Activated T-helper 17 cell treated with anti-CD3 and anti-CD28 coated beads, Interleukin-2, amount 50 U/mL, for 72 hours (primary cell): ENCODE measurements around the gene METTL1. TPM values are rescaled to one million over a fixed set of nuclear protein-coding genes. Genes with fewer than 3 reads are reported as not detected.
"Not testable (repeated sequence)": the region's sequence is repeated elsewhere in the genome, so short reads cannot be mapped to it uniquely, and the experiment has no call there.

Experiments used
- ATAC-seq: fragments of 150-1000 bp; cut with Tn5 transposase; replicated peaks from 2 replicates; pipeline ENCODE4 v1.10.0; 2021; ENCODE audit warnings: mild to moderate bottlenecking, moderate library complexity
- H3K27ac Mint-ChIP-seq: one replicate; pipeline ENCODE4 v1.8.0; 2022; ENCODE audit warnings: mixed read lengths
- H3K27me3 Mint-ChIP-seq: one replicate; pipeline ENCODE4 v1.8.0; 2022; ENCODE audit warnings: mixed read lengths
- H3K36me3 Mint-ChIP-seq: one replicate; pipeline ENCODE4 v1.8.0; 2022; ENCODE audit warnings: low read depth, mild to moderate bottlenecking, mixed read lengths
- H3K4me1 Mint-ChIP-seq: one replicate; pipeline ENCODE4 v1.8.0; 2022; ENCODE audit warnings: mixed read lengths
- H3K4me3 Mint-ChIP-seq: one replicate; pipeline ENCODE4 v1.8.0; 2022; ENCODE audit warnings: mild to moderate bottlenecking, mixed read lengths
- H3K9me3 Mint-ChIP-seq: one replicate; pipeline ENCODE4 v1.8.0; 2022; ENCODE audit warnings: mixed read lengths
- total RNA-seq, 2 donors: library from RNA; stranded (reverse); gene quantifications; one replicate each; pipeline ENCODE4 v1.2.3, GENCODE V29; 2022

METTL1 gene
- total RNA-seq, 2 donors from 2014 or later: 19.0 to 39.5 TPM

DNA sequence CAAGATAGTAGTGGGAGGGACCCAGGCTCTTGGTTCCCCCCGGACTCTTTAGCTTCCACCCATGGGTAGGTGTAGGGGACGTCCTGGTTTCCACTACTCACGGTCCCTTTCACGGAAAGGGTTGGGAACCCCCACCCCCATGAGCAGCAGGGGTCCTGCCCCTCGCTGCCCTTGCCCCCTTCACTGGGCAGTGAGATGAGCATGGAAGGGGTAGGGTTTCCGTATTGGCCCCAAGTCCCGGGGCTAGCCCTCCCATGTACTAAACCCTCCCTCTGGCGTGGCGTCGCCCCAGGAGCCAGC, 46.1 kb downstream of the METTL1 start:
- H3K27ac Mint-ChIP-seq: peak overlapping the region; percentile 64
- no peak for ATAC-seq
- H3K9me3 Mint-ChIP-seq: no peaks in the 10 kb centered on the region

DNA sequence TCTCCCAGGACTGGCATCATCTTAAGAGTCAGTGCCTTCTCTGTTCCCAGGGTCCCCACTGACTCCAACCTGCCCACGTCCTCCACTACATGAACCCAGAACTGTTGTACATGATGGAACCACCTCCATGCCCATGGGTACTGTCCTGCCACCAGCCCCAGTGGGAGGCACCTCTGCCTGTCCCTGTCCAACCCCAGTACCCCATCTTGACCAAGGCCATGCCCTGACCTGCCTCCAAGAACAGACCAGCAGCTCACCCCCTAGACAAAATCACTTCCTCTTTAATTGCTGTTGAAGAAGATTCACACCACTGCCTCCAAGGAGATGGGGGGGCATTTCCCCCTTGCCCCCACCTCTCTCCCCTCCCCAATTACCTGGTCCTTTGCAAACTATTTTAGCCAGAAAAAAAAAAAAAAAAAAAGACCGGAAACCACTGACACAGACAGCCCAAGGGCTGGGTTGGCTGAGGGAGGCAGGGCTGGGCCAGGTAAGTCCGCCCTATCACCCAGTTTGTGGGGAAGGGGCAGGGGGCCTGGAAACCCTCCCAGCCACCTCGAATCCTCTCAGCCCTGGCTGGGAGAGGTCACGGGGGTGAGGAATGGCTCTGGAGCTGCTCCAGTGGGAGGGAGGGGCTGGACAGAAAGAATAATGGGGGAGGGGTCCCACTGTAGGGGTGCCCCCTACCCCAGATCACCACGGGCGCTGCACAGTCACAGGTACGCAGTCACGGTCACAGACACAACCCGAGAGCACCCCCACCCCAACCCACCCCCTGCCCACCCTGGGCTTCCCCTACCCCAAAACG, 46.8 kb downstream of the METTL1 start:
- Mint-ChIP-seq H3K27ac (peak overlapping the region; percentile 42), H3K27me3 (no peaks in the 10 kb centered on the region), H3K4me3 (no peak overlapping the region), H3K9me3 (no peaks in the 10 kb centered on the region), H3K4me1 (peaks cover 16% of the 10 kb centered on the region), H3K36me3 (peaks cover 67% of the 10 kb centered on the region)
- no peak for ATAC-seq

More for the DNA sequence above, 46.1 kb downstream of the METTL1 start:
- Mint-ChIP-seq H3K27me3 (no peaks in the 10 kb centered on the region), H3K4me1 (peaks cover 16% of the 10 kb centered on the region), H3K4me3 (peak overlapping the region; percentile 64), H3K36me3 (peaks cover 67% of the 10 kb centered on the region)

DNA sequence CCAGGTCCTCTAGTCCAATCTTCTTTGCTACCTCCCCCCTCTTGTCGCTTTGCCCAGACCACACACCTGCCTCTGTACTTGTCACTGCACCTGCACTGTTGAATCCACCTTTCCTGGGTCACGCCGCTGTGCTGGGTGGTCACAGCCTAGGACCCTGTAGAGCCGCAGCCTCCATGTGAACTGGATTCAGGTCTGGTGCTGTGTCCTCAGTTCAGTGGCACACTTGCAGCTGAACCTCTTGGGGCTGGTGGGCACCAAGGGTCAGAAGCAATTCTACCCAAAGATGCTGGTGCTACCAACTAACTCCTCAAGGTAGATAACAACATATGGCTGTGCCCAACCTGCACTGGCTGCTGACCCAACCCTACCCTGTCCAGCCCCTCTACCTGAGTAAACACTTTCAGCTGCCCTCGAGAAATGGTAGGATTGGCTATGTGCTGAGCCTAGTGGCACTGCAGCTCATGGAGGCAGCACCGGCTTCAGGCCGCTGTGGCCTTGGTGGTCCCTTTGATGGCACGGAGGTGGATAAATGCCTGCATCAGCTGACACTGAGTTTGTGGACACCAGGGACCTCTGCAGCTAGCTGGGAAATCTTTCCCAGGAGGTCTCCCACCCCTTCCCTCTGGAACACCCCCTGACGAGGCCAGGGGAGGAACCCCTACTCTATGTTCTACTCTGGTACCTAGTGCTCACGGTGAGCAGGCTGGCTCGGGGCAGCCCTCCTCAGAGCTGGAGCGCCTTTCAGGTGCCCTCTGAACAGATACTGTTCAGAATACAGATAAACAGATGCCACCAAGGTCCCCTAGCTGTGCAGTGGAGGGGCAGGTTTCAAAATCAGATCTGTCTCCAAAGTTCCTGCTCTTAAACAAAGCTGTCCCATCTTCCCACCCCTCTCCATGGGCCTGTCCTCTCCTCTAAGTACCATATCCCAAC, 47.6 kb downstream of the METTL1 start:
- Mint-ChIP-seq H3K9me3 (no peaks in the 10 kb centered on the region), H3K36me3 (peaks cover 67% of the 10 kb centered on the region), H3K4me1 (peaks cover 19% of the 10 kb centered on the region), H3K4me3 (no peak overlapping the region), H3K27ac (peak overlapping the region; percentile 43), H3K27me3 (no peaks in the 10 kb centered on the region)
- ATAC-seq: peak; percentile 8

DNA sequence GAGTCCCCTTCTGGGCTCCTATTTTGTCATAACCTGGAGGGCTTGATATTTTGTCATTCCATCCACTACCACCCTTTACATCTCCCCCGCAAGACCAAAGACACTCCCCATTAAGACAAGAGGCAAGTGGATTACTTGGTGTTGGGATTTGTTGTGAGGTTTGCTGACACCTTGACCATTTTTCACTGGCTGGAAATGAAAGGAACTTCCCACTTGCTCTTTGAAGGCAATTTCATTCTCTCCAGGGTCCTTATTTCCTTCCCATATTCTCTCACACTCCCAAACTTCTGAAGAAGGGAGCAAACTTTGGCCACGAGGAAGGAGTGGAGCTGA, 48.3 kb downstream of the METTL1 start:
- ATAC-seq: no peak
- H3K36me3 Mint-ChIP-seq: peaks cover 67% of the 10 kb centered on the region
- no peaks in the 10 kb centered on the region for H3K9me3 Mint-ChIP-seq
- H3K4me3 Mint-ChIP-seq: no peak overlapping the region
- peaks cover 21% of the 10 kb centered on the region for H3K4me1 Mint-ChIP-seq
- peak overlapping the region; percentile 43 for H3K27ac Mint-ChIP-seq
- no peaks in the 10 kb centered on the region for H3K27me3 Mint-ChIP-seq

DNA sequence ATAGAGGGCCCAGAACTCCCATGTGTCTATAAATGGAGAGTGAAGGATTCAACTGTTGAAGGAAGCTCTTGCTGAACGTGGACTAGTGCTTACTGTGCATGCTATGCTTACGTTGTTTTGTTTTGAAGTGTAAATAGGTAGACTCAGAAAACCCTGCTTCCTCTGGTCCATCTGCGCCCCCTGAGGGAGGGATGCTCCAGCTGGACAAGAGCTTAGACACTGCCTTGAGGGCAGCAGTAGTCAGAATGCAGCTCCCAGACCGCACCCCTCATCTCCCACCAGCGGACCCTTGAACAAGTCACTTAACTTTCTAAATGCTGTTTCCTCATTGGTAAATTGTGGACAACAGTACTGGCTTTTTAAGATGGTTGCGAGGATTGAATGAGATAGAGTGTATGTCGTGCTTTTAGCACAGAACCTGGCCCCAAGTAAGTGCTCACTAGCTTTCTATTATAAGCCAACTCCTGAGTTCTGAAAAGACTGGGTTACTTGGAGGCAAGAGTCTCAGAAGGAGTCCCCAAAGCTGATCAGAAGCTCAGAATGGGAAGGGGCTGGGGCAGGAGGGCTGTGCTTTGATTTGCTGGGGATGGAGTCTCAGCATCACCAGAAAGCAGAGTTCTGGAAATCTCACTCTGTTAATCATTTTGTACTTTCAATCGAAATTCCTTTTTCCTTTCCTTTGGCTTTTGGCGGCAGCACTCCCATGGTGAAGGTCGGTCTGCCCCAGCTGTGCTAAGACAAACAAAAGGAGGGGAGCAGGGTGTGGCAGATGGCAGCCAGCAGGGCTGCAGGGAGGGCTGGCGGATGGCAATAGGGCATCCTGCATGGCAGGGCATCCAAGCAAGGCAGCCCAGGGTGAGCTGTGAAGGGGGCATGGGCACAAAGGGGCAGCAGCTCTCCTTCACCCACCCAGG, 48.9 kb downstream of the METTL1 start:
- Mint-ChIP-seq H3K27ac (peak overlapping the region; percentile 43), H3K4me1 (peaks cover 19% of the 10 kb centered on the region), H3K36me3 (peaks cover 67% of the 10 kb centered on the region), H3K27me3 (no peaks in the 10 kb centered on the region), H3K9me3 (no peaks in the 10 kb centered on the region), H3K4me3 (no peak overlapping the region)
- ATAC-seq: peak; percentile 6

DNA sequence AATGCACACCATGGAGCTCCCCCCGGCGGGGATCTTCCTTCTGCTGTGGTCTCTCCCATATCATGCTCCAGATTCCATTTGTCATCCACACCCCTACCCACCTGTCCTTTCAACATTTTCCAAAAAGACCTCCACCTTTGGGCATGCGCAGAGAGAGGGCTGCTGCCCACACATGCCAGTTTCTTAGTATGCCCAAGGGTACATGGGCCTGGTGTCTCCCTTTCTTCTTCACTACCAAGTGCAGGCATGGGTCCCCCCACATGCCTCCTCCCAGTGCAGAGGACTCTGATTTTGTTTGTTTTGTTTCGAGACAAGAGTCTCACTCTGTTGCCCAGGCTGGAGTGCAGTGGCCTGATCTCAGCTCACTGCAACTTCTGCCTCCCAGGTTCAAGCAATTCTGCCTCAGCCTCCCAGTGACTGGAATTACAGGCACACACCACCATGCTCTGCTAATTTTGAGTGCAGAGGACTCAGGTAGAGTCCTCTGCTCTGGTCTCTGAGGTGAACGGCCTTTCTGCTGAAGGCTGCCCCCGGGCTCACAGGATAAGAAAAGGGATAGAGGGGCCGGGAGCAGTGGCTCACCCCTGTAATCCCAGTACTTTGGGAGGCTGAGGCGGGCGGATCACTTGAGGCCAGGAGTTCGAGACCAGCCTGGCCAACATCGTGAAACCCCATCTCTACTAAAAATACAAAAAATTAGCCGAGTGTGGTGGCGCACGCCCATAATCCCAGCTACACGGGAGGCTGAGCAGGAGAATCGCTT, 49.9 kb downstream of the METTL1 start:
- Mint-ChIP-seq H3K4me1 (peaks cover 21% of the 10 kb centered on the region), H3K27ac (peak overlapping the region; percentile 74), H3K36me3 (peaks cover 67% of the 10 kb centered on the region)
- H3K4me3 Mint-ChIP-seq, ATAC-seq, H3K9me3 Mint-ChIP-seq, H3K27me3 Mint-ChIP-seq: not testable (repeated sequence)

DNA sequence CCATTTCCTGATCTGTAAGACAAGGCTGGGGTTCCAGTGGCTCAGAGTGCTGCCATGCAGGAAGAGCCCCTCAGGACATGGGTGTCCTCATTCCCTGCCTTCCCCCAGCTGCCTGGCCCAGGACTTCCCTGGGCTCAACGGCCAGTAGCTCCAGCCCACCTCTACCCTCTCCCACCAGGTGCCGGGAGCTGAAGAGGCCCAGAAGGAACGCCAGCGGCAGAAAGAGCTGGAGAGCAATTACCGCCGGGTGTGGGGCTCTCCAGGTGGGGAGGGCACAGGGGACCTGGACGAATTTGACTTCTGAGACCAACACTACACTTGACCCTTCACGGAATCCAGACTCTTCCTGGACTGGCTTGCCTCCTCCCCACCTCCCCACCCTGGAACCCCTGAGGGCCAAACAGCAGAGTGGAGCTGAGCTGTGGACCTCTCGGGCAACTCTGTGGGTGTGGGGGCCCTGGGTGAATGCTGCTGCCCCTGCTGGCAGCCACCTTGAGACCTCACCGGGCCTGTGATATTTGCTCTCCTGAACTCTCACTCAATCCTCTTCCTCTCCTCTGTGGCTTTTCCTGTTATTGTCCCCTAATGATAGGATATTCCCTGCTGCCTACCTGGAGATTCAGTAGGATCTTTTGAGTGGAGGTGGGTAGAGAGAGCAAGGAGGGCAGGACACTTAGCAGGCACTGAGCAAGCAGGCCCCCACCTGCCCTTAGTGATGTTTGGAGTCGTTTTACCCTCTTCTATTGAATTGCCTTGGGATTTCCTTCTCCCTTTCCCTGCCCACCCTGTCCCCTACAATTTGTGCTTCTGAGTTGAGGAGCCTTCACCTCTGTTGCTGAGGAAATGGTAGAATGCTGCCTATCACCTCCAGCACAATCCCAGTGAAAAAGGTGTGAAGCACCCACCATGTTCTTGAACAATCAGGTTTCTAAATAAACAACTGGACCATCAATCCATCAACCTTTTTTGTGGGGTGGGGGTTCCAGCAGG, 51.0 kb downstream of the METTL1 start:
- Mint-ChIP-seq H3K4me1 (peaks cover 21% of the 10 kb centered on the region), H3K36me3 (peaks cover 72% of the 10 kb centered on the region), H3K27me3 (no peaks in the 10 kb centered on the region), H3K9me3 (no peaks in the 10 kb centered on the region), H3K27ac (peak overlapping the region; percentile 74), H3K4me3 (no peak overlapping the region)
- no peak for ATAC-seq

DNA sequence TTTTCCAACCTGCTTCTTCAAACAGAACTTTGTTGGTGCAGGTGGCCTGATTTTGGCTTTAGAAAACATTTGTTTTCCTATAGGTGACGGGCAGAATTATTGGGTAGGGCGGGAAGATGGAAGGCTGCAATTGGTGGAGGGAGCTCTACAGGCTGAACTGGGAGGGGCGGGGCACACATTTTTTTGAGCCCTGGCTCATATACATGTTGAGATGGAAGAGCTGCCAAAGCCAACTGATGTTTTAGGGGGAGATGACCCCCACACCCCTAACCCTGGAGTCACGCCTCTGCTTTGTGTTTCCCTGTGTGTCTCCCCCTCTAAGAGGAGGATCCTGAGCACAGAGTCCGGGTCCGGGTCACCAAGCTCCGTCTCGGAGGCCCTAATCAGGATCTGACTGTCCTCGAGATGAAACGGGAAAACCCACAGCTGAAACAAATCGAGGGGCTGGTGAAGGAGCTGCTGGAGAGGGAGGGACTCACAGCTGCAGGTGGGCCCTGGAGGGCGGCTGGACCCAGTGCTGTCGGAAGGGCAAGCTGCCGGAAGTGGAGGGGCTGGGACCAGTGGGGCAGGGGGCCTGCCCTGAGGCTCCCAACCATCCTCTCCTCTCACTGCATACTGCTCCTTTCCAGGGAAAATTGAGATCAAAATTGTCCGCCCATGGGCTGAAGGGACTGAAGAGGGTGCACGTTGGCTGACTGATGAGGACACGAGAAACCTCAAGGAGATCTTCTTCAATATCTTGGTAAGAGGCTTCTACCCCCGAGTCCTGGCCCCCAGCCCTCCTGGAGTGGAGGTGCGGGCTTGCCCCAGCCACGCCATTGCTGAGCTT, 51.9 kb downstream of the METTL1 start:
- no peak overlapping the region for H3K4me3 Mint-ChIP-seq
- no peaks in the 10 kb centered on the region for H3K27me3 Mint-ChIP-seq
- ATAC-seq: no peak
- H3K9me3 Mint-ChIP-seq: no peaks in the 10 kb centered on the region
- H3K4me1 Mint-ChIP-seq: peaks cover 20% of the 10 kb centered on the region
- H3K27ac Mint-ChIP-seq: peak overlapping the region; percentile 77
- peaks cover 71% of the 10 kb centered on the region for H3K36me3 Mint-ChIP-seq

DNA sequence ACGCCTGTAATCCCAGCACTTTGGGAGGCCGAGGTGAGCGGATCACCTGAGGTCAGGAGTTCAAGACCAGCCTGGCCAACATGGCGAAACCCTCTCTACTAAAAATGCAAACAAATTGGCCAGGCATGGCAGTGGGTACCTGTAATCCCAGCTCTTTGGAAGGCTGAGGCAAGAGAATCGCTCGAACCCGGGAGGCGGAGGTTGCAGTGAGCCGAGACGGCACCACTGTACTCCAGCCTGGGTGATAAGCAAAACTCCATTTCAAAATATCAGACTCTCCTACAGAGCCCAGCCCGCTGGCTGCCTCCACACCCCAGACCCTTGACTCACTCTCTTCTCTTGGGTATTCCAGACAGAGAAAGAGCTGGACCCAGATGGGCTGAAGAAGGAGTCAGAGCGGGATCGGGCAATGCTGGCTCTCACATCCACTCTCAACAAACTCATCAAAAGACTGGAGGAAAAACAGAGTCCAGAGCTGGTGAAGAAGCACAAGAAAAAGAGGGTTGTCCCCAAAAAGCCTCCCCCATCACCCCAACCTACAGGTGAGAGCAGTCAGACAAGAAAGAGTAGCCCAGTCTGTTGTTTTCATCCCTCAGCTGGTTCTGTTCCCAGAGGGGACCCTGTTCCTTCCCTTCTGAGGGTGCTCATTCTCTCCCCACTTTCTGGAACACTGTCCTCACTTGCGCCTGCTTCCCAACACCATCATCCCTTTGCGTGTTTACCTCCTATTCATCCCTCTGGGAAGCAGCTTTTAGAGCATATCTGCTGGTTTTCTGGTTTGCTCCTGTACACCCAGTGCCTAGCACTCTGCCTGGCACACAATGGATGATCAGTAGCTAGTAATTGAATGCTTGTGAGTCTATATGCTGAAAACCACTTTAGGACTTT, 53.0 kb downstream of the METTL1 start:
- Mint-ChIP-seq H3K27ac (peak overlapping the region; percentile 77), H3K4me3 (no peak overlapping the region), H3K36me3 (peaks cover 68% of the 10 kb centered on the region), H3K4me1 (peaks cover 15% of the 10 kb centered on the region), H3K9me3 (no peaks in the 10 kb centered on the region), H3K27me3 (no peaks in the 10 kb centered on the region)
- ATAC-seq: no peak
